CD4-positive, CD25-positive, alpha-beta regulatory T cell (primary cell): ENCODE results near the gene HIBCH. TPM values are rescaled to one million over a fixed set of nuclear protein-coding genes. Genes with fewer than 3 reads are reported as not detected.

Experiments
- ATAC-seq, 2 donors: fragments of 150-1000 bp; cut with Tn5 transposase; one replicate each; pipeline ENCODE4 v1.10.0; 2021; ENCODE audit warnings: low read depth in 2 of 2, moderate number of reproducible peaks in 2 of 2, moderate library complexity in 1 of 2
- DNase-seq, 3 donors: peaks; one replicate each; pipeline versions ENCODE4 v3.0.0 to v3.0.0-alpha.2; 2012 to 2022; ENCODE audit warnings: mixed read lengths in 1 of 3
- H3K27ac ChIP-seq: one replicate; pipeline ENCODE4 v1.7.0; 2013; ENCODE audit warnings: mild to moderate bottlenecking, low read length; ENCODE audit not compliant: insufficient read depth, poor library complexity, severe bottlenecking
- H3K27me3 ChIP-seq: one replicate; pipeline ENCODE4 v1.7.0; 2013; ENCODE audit warnings: low read length; ENCODE audit not compliant: control insufficient read depth, insufficient read depth
- H3K36me3 ChIP-seq: one replicate; pipeline ENCODE4 v1.7.0; 2013; ENCODE audit warnings: mild to moderate bottlenecking, low read length, moderate library complexity; ENCODE audit not compliant: control insufficient read depth, insufficient read depth
- H3K4me1 ChIP-seq: 2 replicates; pipeline ENCODE4 v1.7.0; 2013; ENCODE audit warnings: mild to moderate bottlenecking, low read length; ENCODE audit not compliant: insufficient read depth, control insufficient read depth, poor library complexity, severe bottlenecking
- H3K4me3 ChIP-seq: one replicate; pipeline ENCODE4 v1.7.0; 2013; ENCODE audit warnings: low read depth, mild to moderate bottlenecking, low read length, moderate library complexity
- H3K9me3 ChIP-seq, 2 experiments: 1 replicate in 1 of 2; 2 replicates in 1 of 2; pipeline ENCODE4 v1.7.0; 2013; ENCODE audit warnings: low read length in 2 of 2, mild to moderate bottlenecking in 1 of 2, moderate library complexity in 1 of 2; ENCODE audit not compliant: control insufficient read depth in 2 of 2
- H3K27ac Mint-ChIP-seq, 3 donors: one replicate each; pipeline ENCODE4 v1.8.0; 2020 to 2022; ENCODE audit warnings: mild to moderate bottlenecking in 3 of 3, mixed read lengths in 3 of 3, moderate library complexity in 2 of 3
- H3K27me3 Mint-ChIP-seq: one replicate; pipeline ENCODE4 v1.8.0; 2022; ENCODE audit warnings: mild to moderate bottlenecking, mixed read lengths
- H3K36me3 Mint-ChIP-seq: one replicate; pipeline ENCODE4 v1.8.0; 2020; ENCODE audit warnings: mixed read lengths
- H3K4me1 Mint-ChIP-seq, 4 donors: one replicate each; pipeline ENCODE4 v1.8.0; 2020 to 2022; ENCODE audit warnings: mixed read lengths in 4 of 4, mild to moderate bottlenecking in 1 of 4
- H3K4me3 Mint-ChIP-seq, 4 donors: one replicate each; pipeline ENCODE4 v1.8.0; 2020 to 2022; ENCODE audit warnings: mild to moderate bottlenecking in 4 of 4, mixed read lengths in 4 of 4, moderate library complexity in 3 of 4
- H3K9me3 Mint-ChIP-seq, 7 donors: one replicate each; pipeline ENCODE4 v1.8.0; 2020 to 2022; ENCODE audit warnings: mixed read lengths in 7 of 7, mild to moderate bottlenecking in 3 of 7, moderate library complexity in 2 of 7
- polyA plus RNA-seq, 4 donors: library from polyadenylated mRNA; unstranded; fragments of 300-500 nt; fragmentation: Illumina TruSeq; gene quantifications; one replicate each; pipeline ENCODE4 v1.2.3, GENCODE V29; 2021
- total RNA-seq: library from RNA; stranded (reverse); gene quantifications from one replicate; pipeline ENCODE4 v1.2.3, GENCODE V29; 2022

The HIBCH gene
- total and polyA plus RNA-seq, 5 donors from 2014 or later: 21.0 to 31.2 (median 22.7) TPM

GRCh38 chr2:190181123-190181669 lies 138.4 kb downstream of the HIBCH start:
- Histone ChIP-seq H3K4me1 (peaks cover 13% of the 10 kb centered on the region), H3K27ac (no peak overlapping the region), H3K4me3 (no peak overlapping the region), H3K9me3 (no peaks in the 10 kb centered on the region), H3K36me3 (no peaks in the 10 kb centered on the region), H3K27me3 (peaks cover 15% of the 10 kb centered on the region)
- DNase-seq: peak in 1 of 3 donors; percentile 3
- Mint-ChIP-seq H3K27me3 (peaks cover 42% of the 10 kb centered on the region), H3K9me3 (peaks cover 0 to 2% (median 0%) of the 10 kb centered on the region in 7 donors), H3K27ac (peak overlapping the region in 1 of 3 donors; percentile 22), H3K36me3 (peaks cover 3% of the 10 kb centered on the region), H3K4me1 (peaks cover 4 to 10% (median 5%) of the 10 kb centered on the region in 4 donors), H3K4me3 (peak overlapping the region; percentile 18 to 80 (median 65))
- ATAC-seq: no peak

- Mint-ChIP-seq H3K4me1 (peaks cover 4 to 10% (median 5%) of the 10 kb centered on the region in 4 donors), H3K27ac (no peak overlapping the region), H3K9me3 (peaks cover 0 to 2% (median 0%) of the 10 kb centered on the region in 7 donors), H3K27me3 (peaks cover 42% of the 10 kb centered on the region), H3K4me3 (peak overlapping the region in 2 of 4 donors; percentile 64 to 80), H3K36me3 (peaks cover 3% of the 10 kb centered on the region)
- H3K27ac ChIP-seq: no peak overlapping the region
- H3K4me1 ChIP-seq: peaks cover 13% of the 10 kb centered on the region
- peak in 2 of 3 donors; percentile 2 to 23 for DNase-seq
- ATAC-seq: peak; percentile 36 to 48
- H3K9me3 ChIP-seq: no peaks in the 10 kb centered on the region
- H3K4me3 ChIP-seq: no peak overlapping the region
- H3K36me3 ChIP-seq: no peaks in the 10 kb centered on the region
- H3K27me3 ChIP-seq: peaks cover 15% of the 10 kb centered on the region
Observed at GRCh38 chr2:190180313-190181122, 139.1 kb downstream of the HIBCH start.

GRCh38 chr2:190179754-190180312 lies 139.8 kb downstream of the HIBCH start:
- DNase-seq: no peak
- H3K9me3 ChIP-seq: no peaks in the 10 kb centered on the region
- H3K27ac ChIP-seq: no peak overlapping the region
- ATAC-seq: no peak
- no peaks in the 10 kb centered on the region for H3K36me3 ChIP-seq
- Mint-ChIP-seq H3K9me3 (peaks cover 0 to 2% (median 0%) of the 10 kb centered on the region in 7 donors), H3K27ac (peak overlapping the region in 1 of 3 donors; percentile 69), H3K27me3 (peaks cover 42% of the 10 kb centered on the region), H3K36me3 (peaks cover 3% of the 10 kb centered on the region), H3K4me1 (peaks cover 4 to 10% (median 5%) of the 10 kb centered on the region in 4 donors), H3K4me3 (peak overlapping the region; percentile 3 to 69 (median 52))
- H3K27me3 ChIP-seq: peaks cover 15% of the 10 kb centered on the region
- peaks cover 13% of the 10 kb centered on the region for H3K4me1 ChIP-seq
- H3K4me3 ChIP-seq: no peak overlapping the region

- no peaks in the 10 kb centered on the region for H3K36me3 ChIP-seq
- Mint-ChIP-seq H3K4me3 (no peak overlapping the region), H3K27me3 (peaks cover 42% of the 10 kb centered on the region), H3K4me1 (peaks cover 4 to 10% (median 5%) of the 10 kb centered on the region in 4 donors), H3K36me3 (peaks cover 8% of the 10 kb centered on the region), H3K27ac (no peak overlapping the region), H3K9me3 (peaks cover 0 to 12% (median 5%) of the 10 kb centered on the region in 7 donors)
- no peak for ATAC-seq
- DNase-seq: no peak
- H3K4me1 ChIP-seq: peaks cover 13% of the 10 kb centered on the region
- H3K9me3 ChIP-seq: peaks cover 0 to 2% of the 10 kb centered on the region in 2 experiments
- H3K27me3 ChIP-seq: peaks cover 15% of the 10 kb centered on the region
- no peak overlapping the region for H3K4me3 ChIP-seq
- no peak overlapping the region for H3K27ac ChIP-seq
Observed at GRCh38 chr2:190178066-190178722, 141.4 kb downstream of the HIBCH start.

- H3K9me3 Mint-ChIP-seq: peaks cover 0 to 13% (median 5%) of the 10 kb centered on the region in 7 donors
- H3K4me3 Mint-ChIP-seq: no peak overlapping the region
- peaks cover 35% of the 10 kb centered on the region for H3K27me3 Mint-ChIP-seq
- peaks cover 0 to 2% of the 10 kb centered on the region in 2 experiments for H3K9me3 ChIP-seq
- peaks cover 4 to 10% (median 5%) of the 10 kb centered on the region in 4 donors for H3K4me1 Mint-ChIP-seq
- H3K36me3 ChIP-seq: no peaks in the 10 kb centered on the region
- no peak overlapping the region for H3K27ac Mint-ChIP-seq
- no peak for ATAC-seq
- H3K27ac ChIP-seq: no peak overlapping the region
- H3K4me1 ChIP-seq: peaks cover 13% of the 10 kb centered on the region
- DNase-seq: no peak
- peaks cover 15% of the 10 kb centered on the region for H3K27me3 ChIP-seq
- no peak overlapping the region for H3K4me3 ChIP-seq
- H3K36me3 Mint-ChIP-seq: peaks cover 8% of the 10 kb centered on the region
Observed at GRCh38 chr2:190177249-190178040, 142.2 kb downstream of the HIBCH start.

GRCh38 chr2:190173392-190173791 lies 146.2 kb downstream of the HIBCH start:
- DNase-seq: no peak
- H3K4me3 ChIP-seq: no peak overlapping the region
- H3K27me3 ChIP-seq: no peaks in the 10 kb centered on the region
- ATAC-seq: no peak
- no peak overlapping the region for H3K27ac ChIP-seq
- Mint-ChIP-seq H3K27me3 (peaks cover 10% of the 10 kb centered on the region), H3K36me3 (peaks cover 12% of the 10 kb centered on the region), H3K27ac (no peak overlapping the region), H3K4me1 (no peaks in the 10 kb centered on the region), H3K4me3 (no peak overlapping the region), H3K9me3 (peaks cover 0 to 18% (median 8%) of the 10 kb centered on the region in 7 donors)
- no peaks in the 10 kb centered on the region for H3K4me1 ChIP-seq
- H3K36me3 ChIP-seq: no peaks in the 10 kb centered on the region
- peaks cover 0 to 2% of the 10 kb centered on the region in 2 experiments for H3K9me3 ChIP-seq

- no peak overlapping the region for H3K4me3 ChIP-seq
- ATAC-seq (no peak), DNase-seq (no peak)
- H3K4me1 ChIP-seq: no peaks in the 10 kb centered on the region
- H3K27me3 Mint-ChIP-seq: no peaks in the 10 kb centered on the region
- peaks cover 13% of the 10 kb centered on the region for H3K36me3 Mint-ChIP-seq
- H3K4me3 Mint-ChIP-seq: no peak overlapping the region
- H3K27ac Mint-ChIP-seq: no peak overlapping the region
- peaks cover 1 to 24% (median 9%) of the 10 kb centered on the region in 7 donors for H3K9me3 Mint-ChIP-seq
- no peaks in the 10 kb centered on the region for H3K36me3 ChIP-seq
- no peaks in the 10 kb centered on the region for H3K27me3 ChIP-seq
- no peak overlapping the region for H3K27ac ChIP-seq
- no peaks in the 10 kb centered on the region for H3K4me1 Mint-ChIP-seq
- H3K9me3 ChIP-seq: peaks cover 0 to 2% of the 10 kb centered on the region in 2 experiments
Observed at GRCh38 chr2:190170673-190171072, 149.0 kb downstream of the HIBCH start.
